Gastrocnemius medialis (tissue), 4 donors: ENCODE data around the gene POU4F2. TPM values are rescaled to one million over a fixed set of nuclear protein-coding genes. Genes with fewer than 3 reads are reported as not detected.

Experiments
- ATAC-seq, 2 donors: fragments of 150-250 bp; one replicate each; pipeline ENCODE4 v1.9.1; 2016
- DNase-seq, 2 donors: peaks; one replicate each; pipeline ENCODE4 v3.0.0-alpha.2; 2019
- H3K27ac ChIP-seq, 4 donors: fragments of 200-600 bp; sonication (generic); 1 replicate in 1 of 4; 2 replicates in 3 of 4; pipeline ENCODE4 v1.5.1; 2016 to 2018; ENCODE audit warnings: mild to moderate bottlenecking in 2 of 4, moderate library complexity in 1 of 4
- H3K27me3 ChIP-seq, 3 donors: fragments of 200-600 bp; sonication (generic) in 2 of 3; 1 replicate in 1 of 3; 2 replicates in 2 of 3; pipeline versions ENCODE4 v1.5.1 to v1.6.0; 2016 to 2019; ENCODE audit warnings: mild to moderate bottlenecking in 1 of 3, moderate library complexity in 1 of 3
- H3K36me3 ChIP-seq, 2 donors: fragments of 200-600 bp; sonication (generic) in 1 of 2; one replicate each; pipeline ENCODE4 v1.5.1; 2017 to 2018
- H3K4me1 ChIP-seq, 2 donors: fragments of 200-600 bp; sonication (generic) in 1 of 2; one replicate each; pipeline ENCODE4 v1.5.1; 2016 to 2017; ENCODE audit warnings: mild to moderate bottlenecking in 2 of 2
- H3K4me3 ChIP-seq, 4 donors: fragments of 200-600 bp; sonication (generic) in 3 of 4; 1 replicate in 1 of 4; 2 replicates in 3 of 4; pipeline ENCODE4 v1.5.1; 2016 to 2019; ENCODE audit warnings: mild to moderate bottlenecking in 2 of 4
- H3K9me3 ChIP-seq, 3 donors: fragments of 200-600 bp; sonication (generic) in 2 of 3; 1 replicate in 1 of 3; 2 replicates in 2 of 3; pipeline ENCODE4 v1.5.1; 2016 to 2019
- POLR2A ChIP-seq, 2 donors: fragments of 450-650 bp; IDR thresholded peaks; one replicate each; pipeline ENCODE4 v1.6.1; 2017; ENCODE audit warnings: antibody characterized with exemption in 2 of 2, mild to moderate bottlenecking in 2 of 2, moderate library complexity in 2 of 2
- in situ Hi-C, 4 donors: fragments of 200-750 bp; cut with MboI; loops; one replicate each; pipeline versions ENCODE4 v1.15.0 to v1.8.0; 2017; ENCODE audit warnings: low sequenced_read_pairs in 4 of 4
- intact Hi-C: fragments of 100-400 bp; cut with DNase I; formaldehyde crosslinking; loops from one replicate; pipeline ENCODE4 v1.15.1; 2023; ENCODE audit warnings: low total_unique reads
- total RNA-seq, 4 donors: library from RNA; depleted of rRNA; stranded (reverse); fragments of >200 nt; gene quantifications; one replicate each; pipeline versions ENCODE4 v1.1.0 to v1.2.3, GENCODE V29; 2016
- TF ChIP-seq, protein P1 (sequence below), 5 experiments: fragments of 450-650 bp in 3 of 5; fragments of 200-600 bp in 2 of 5; sonication (generic) in 2 of 5; IDR thresholded peaks in 4 of 5; conservative IDR thresholded peaks in 1 of 5; 1 replicate in 4 of 5; 2 replicates in 1 of 5; pipeline ENCODE4 v1.5.1; 2016 to 2019; ENCODE audit warnings: antibody characterized with exemption in 5 of 5, mild to moderate bottlenecking in 3 of 5, moderate library complexity in 3 of 5

Gene POU4F2
- total RNA-seq, 4 donors from 2014 or later: not detected

DNA sequence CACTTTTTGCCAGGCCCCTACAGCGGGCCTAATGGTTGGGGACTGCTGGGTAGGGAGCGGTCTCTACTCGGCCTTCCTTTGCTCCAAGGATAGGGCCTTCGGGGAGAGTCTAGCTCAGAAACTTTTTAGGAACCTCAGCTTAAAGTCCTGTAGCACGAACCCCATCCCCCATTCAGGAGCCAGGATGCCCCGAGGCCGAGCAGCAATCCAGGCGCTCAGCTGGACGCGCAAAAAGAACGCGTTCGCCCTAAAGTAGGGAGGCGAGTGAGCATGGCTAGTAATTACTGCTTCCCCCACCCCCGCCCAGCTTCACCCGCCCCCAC lies 9.7 kb downstream of the POU4F2 start:
- peaks cover 68 to 91% (median 79%) of the 10 kb centered on the region in 3 donors for H3K27me3 ChIP-seq
- intact Hi-C loops: no loop called here
- ATAC-seq: no peak

GRCh38 chr4:146649232-146649631 lies 10.5 kb downstream of the POU4F2 start:
- no peak for ATAC-seq
- H3K4me3 ChIP-seq: no peak overlapping the region
- H3K4me1 ChIP-seq: no peaks in the 10 kb centered on the region

More for the DNA sequence above, 9.7 kb downstream of the POU4F2 start:
- TF ChIP-seq, protein P1, sequence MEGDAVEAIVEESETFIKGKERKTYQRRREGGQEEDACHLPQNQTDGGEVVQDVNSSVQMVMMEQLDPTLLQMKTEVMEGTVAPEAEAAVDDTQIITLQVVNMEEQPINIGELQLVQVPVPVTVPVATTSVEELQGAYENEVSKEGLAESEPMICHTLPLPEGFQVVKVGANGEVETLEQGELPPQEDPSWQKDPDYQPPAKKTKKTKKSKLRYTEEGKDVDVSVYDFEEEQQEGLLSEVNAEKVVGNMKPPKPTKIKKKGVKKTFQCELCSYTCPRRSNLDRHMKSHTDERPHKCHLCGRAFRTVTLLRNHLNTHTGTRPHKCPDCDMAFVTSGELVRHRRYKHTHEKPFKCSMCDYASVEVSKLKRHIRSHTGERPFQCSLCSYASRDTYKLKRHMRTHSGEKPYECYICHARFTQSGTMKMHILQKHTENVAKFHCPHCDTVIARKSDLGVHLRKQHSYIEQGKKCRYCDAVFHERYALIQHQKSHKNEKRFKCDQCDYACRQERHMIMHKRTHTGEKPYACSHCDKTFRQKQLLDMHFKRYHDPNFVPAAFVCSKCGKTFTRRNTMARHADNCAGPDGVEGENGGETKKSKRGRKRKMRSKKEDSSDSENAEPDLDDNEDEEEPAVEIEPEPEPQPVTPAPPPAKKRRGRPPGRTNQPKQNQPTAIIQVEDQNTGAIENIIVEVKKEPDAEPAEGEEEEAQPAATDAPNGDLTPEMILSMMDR (IDR thresholded peaks at IDR 0.05 in 4 of 5, conservative IDR thresholded peaks at IDR 0.05 in 1 of 5): no peak
- TF ChIP-seq POLR2A (IDR thresholded peaks at IDR 0.05): no peak
- H3K9me3 ChIP-seq: no peaks in the 10 kb centered on the region
- no peak overlapping the region for H3K4me3 ChIP-seq
- no peak overlapping the region for H3K27ac ChIP-seq
- H3K36me3 ChIP-seq: no peaks in the 10 kb centered on the region
- no peaks in the 10 kb centered on the region for H3K4me1 ChIP-seq
- in situ Hi-C loops: no loop called here
- no peak for DNase-seq

GRCh38 chr4:146650034-146650433 lies 11.3 kb downstream of the POU4F2 start:
- H3K9me3 ChIP-seq: no peaks in the 10 kb centered on the region
- no peak overlapping the region for H3K27ac ChIP-seq
- no peak for TF ChIP-seq POLR2A (IDR thresholded peaks at IDR 0.05)
- TF ChIP-seq, protein P1 (IDR thresholded peaks at IDR 0.05 in 4 of 5, conservative IDR thresholded peaks at IDR 0.05 in 1 of 5): no peak
- H3K4me1 ChIP-seq: no peaks in the 10 kb centered on the region
- intact Hi-C loops (loop anchor here (10.0 kb wide), 1 partner anchor 305 kb away; no protein-coding TSS in a partner anchor), in situ Hi-C loops (no loop called here)
- H3K4me3 ChIP-seq: no peak overlapping the region
- no peak for DNase-seq
- H3K36me3 ChIP-seq: no peaks in the 10 kb centered on the region
- peaks cover 80 to 87% (median 84%) of the 10 kb centered on the region in 3 donors for H3K27me3 ChIP-seq
- no peak for ATAC-seq

More at GRCh38 chr4:146649232-146649631, 10.5 kb downstream of the POU4F2 start:
- intact Hi-C loops: no loop called here
- in situ Hi-C loops: no loop called here
- no peak for DNase-seq
- Histone ChIP-seq H3K9me3 (no peaks in the 10 kb centered on the region), H3K36me3 (no peaks in the 10 kb centered on the region), H3K27ac (no peak overlapping the region), H3K27me3 (peaks cover 76 to 91% (median 82%) of the 10 kb centered on the region in 3 donors)
- TF ChIP-seq, protein P1 (IDR thresholded peaks at IDR 0.05 in 4 of 5, conservative IDR thresholded peaks at IDR 0.05 in 1 of 5): no peak
- no peak for TF ChIP-seq POLR2A (IDR thresholded peaks at IDR 0.05)

- in situ Hi-C loops: no loop called here
Measured at GRCh38 chr4:146654687-146655520, 16.2 kb downstream of the POU4F2 start.

More at GRCh38 chr4:146654687-146655520, 16.2 kb downstream of the POU4F2 start:
- Histone ChIP-seq H3K4me1 (peaks cover 0 to 4% of the 10 kb centered on the region in 2 donors), H3K4me3 (peak overlapping the region; percentile 34 to 57 (median 51)), H3K9me3 (no peaks in the 10 kb centered on the region), H3K36me3 (no peaks in the 10 kb centered on the region), H3K27ac (no peak overlapping the region), H3K27me3 (peaks cover 37 to 62% (median 59%) of the 10 kb centered on the region in 3 donors)
- intact Hi-C loops: loop anchor here (10.0 kb wide), 1 partner anchor 310 kb away; no protein-coding TSS in a partner anchor
- ATAC-seq (no peak), DNase-seq (no peak)
- no peak for TF ChIP-seq POLR2A (IDR thresholded peaks at IDR 0.05)
- TF ChIP-seq, protein P1 (IDR thresholded peaks at IDR 0.05 in 4 of 5, conservative IDR thresholded peaks at IDR 0.05 in 1 of 5): no peak
